Measurements from ENCODE around the gene TSNAX.
"Not testable (repeated sequence)": the region's sequence is repeated elsewhere in the genome, so short reads cannot be mapped to it uniquely, and the experiment has no call there.

Gene TSNAX

DNA sequence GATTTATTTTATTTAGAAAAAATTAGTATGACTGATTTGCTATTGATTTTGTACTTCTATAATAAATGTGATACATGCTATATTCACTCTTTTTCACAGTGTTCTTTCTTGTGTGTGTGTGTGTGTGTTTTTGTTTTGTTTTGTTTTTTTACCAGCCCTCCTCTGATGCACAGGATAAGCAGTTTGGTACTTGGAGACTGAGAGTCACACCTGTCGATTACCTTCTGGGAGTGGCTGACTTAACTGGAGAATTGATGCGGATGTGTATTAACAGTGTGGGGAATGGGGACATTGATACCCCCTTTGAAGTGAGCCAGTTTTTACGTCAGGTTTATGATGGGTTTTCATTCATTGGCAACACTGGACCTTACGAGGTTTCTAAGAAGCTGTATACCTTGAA lies 35.9 kb downstream of the TSNAX start:
- no peak for DNase-seq

DNA sequence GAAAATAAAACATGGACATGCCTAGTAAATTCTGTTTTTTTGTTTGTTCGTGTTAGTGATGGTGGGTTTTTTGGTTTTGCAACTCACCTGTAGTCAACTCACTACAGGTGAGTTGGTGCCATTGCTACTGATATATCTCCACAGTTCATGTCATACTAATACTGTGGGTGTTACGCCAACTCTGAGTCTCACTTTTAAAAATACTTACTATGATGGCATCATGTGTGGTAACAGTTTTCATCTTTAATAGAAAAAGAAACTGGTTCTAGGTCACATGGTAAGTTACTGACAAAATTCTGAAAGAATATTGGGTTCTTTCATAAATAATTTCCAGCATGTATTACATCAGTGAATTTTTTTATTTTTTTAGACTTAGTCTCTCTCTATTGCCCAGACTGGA lies 38.0 kb downstream of the TSNAX start:
- no peak for DNase-seq

DNA sequence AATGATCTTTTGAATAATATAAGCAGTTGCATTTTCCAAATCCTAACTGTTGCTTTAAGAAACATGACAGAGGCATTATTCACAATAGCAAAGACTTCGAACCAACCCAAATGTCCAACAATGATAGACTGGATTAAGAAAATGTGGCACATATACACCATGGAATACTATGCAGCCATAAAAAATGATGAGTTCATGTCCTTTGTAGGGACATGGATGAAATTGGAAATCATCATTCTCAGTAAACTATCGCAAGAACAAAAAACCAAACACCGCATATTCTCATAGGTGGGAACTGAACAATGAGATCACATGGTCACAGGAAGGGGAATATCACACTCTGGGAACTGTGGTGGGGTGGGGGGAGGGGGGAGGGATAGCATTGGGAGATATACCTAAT lies 41.8 kb downstream of the TSNAX start:
- not testable (repeated sequence) for DNase-seq

DNA sequence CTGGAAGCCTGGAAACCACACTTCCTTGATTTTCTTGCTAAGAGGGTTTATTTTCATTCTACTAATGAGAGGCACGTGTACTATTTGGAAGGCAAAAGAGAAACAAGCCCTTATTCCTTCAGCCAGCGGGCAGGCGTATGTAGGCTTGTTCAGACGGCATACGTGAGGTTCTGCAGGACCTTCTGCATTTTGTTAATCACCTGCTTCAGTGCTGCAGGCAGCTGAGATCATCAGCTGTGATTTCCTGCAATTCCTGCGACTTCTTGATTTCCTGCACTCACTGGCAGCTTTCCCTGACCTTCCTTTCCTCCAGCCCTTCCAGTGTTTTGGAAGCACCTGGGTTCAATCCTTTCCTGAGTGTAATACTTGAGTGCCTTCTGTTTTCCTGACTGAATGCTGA lies 43.4 kb downstream of the TSNAX start:
- no peak for DNase-seq

DNA sequence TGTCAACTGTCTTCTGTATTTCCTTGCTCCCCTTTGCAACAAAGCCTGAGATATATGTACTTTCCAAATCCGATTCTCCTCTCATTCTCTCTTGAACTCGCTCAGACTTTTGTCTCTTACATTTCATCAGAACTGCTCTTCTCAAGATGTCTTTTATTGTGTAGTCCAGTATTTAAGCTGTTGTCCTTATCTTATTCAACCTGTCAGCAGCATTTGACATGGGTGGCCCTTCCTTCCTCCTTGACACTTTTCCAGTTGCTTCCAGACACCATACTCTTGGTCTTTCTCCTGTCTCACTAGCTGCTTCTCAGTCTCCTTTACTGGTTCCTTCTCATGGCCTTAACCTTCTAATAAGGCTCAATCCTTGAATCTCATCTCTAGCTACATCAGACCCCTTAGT lies 47.0 kb downstream of the TSNAX start:
- DNase-seq = no peak

- DNase-seq = no peak
Observed at GRCh38 chr1:231576804-231577718, 48.6 kb downstream of the TSNAX start.

DNA sequence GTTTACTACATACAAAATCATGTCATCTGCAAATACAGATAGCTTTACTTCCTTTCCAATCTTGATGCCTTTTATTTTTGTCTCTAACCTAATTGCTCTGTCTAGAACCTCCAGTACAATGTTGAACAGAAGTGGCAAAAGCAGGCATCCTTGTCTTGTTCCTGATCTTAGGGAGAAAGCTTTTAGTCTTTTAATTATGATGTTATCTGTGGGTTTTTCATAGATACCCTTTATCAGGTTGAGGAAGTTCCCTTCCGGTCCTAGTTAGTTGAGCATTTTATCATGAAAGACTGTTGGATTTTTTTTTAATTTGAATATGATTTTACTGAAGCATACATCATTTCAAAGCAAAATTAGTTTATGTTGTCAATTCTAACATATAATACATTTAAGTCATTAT lies 52.4 kb downstream of the TSNAX start:
- no peak for DNase-seq

- no peak for DNase-seq
Observed at GRCh38 chr1:231581859-231582258, 53.4 kb downstream of the TSNAX start.

DNA sequence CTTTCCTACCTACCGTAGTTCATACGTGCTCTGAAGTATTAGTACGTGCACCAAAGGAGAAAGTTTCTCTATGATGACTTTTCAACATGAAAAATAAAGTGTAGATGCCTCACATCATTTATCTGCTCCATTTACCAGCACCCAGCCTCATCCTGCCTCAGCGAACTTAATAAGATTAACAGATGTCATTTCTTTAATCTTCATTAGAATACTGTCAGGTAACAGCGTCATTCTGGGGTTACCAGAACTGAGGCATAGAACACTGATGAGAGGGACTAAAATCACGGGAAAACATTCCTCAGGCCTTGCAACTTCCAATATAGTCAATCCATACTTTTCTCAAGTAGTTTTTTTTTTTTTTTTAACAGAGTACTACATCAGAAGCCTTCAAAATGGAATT lies 54.9 kb downstream of the TSNAX start:
- DNase-seq = no peak

DNA sequence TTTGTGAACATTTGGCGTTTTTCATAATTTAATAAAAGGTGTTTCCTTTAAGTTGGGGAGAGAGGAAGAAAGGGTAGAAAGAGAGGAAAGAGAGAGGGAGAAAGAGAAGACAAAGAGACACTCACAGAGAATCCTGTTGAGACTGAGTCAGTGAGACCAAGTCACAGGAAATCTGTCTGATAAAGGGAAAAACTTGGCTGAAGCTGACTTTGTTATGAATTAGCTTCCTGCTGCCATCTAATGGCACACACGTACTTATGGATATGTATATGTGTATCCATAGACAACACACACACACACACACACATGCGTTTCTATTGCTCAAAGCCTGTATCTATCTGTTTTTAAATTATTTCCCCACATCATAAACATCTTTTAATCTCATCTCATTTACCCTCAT lies 55.6 kb downstream of the TSNAX start:
- DNase-seq = peak; percentile 11

DNA sequence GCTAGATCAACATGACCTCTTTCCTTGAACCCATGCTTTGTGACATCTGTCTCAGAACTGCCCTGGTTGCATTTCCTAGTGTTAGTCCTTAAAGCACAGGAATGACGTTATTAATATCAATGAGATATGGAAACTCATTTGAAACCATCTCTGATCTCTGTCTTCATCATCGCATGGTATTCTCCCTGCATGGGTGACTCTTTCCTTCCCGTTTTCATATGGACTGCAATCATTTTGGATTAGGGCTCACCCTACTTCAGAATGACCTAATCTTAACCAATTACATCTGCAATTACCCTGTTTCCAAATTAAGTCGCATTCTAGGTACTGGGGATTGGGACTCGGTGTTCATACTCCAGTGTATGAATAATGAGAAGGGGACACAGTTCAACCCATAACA lies 56.5 kb downstream of the TSNAX start:
- no peak for DNase-seq

GRCh38 chr1:231590453-231591198 lies 62.2 kb downstream of the TSNAX start:
- peak; percentile 15 for DNase-seq

GRCh38 chr1:231591466-231591865 lies 63.0 kb downstream of the TSNAX start:
- no peak for DNase-seq

- no peak for DNase-seq
Observed at GRCh38 chr1:231592809-231593208, 64.3 kb downstream of the TSNAX start.

GRCh38 chr1:231593264-231593663 lies 64.8 kb downstream of the TSNAX start:
- not testable (repeated sequence) for DNase-seq

DNA sequence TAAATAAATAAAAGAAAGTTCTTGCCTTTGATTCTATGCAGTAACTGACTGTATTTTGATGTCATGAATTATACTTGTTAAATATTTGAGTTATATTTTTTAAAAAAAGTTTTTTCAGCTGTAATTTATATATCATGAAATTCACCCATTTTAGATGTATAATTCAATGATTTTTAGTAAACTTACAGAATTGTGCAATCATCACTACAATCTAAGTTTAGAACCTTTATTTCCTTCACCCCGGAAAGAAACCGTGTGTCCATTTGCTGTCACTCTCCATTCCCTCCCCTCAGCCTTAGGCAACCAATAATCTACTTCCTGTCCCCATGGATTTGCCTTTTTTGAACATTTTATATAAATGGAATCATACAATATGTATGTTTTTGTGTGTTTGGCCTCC lies 65.7 kb downstream of the TSNAX start:
- no peak for DNase-seq

DNA sequence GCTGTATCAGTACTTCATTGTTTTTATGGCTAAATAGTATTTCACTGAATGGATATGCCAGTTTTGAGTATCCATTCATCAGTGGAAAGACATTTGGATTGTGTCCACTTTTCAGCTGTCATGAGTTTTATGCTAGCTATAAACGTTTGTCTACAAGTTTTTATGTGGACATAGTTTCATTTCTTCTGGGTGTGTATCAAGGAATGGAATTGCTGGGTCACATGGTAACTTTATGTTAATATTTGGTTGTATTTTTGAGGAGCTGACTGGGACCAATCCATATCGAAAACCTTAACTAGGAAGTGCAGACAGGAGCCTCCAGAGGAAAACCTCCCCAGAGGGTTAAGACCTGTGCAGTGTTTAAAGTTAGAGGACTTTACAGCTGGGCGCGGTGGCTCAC lies 66.3 kb downstream of the TSNAX start:
- DNase-seq = no peak

- no peak for DNase-seq
Observed at GRCh38 chr1:231596337-231596791, 67.9 kb downstream of the TSNAX start.

GRCh38 chr1:231597971-231598370 lies 69.5 kb downstream of the TSNAX start:
- DNase-seq = no peak

- DNase-seq = no peak
Observed at GRCh38 chr1:231600458-231600976, 72.0 kb downstream of the TSNAX start.

DNA sequence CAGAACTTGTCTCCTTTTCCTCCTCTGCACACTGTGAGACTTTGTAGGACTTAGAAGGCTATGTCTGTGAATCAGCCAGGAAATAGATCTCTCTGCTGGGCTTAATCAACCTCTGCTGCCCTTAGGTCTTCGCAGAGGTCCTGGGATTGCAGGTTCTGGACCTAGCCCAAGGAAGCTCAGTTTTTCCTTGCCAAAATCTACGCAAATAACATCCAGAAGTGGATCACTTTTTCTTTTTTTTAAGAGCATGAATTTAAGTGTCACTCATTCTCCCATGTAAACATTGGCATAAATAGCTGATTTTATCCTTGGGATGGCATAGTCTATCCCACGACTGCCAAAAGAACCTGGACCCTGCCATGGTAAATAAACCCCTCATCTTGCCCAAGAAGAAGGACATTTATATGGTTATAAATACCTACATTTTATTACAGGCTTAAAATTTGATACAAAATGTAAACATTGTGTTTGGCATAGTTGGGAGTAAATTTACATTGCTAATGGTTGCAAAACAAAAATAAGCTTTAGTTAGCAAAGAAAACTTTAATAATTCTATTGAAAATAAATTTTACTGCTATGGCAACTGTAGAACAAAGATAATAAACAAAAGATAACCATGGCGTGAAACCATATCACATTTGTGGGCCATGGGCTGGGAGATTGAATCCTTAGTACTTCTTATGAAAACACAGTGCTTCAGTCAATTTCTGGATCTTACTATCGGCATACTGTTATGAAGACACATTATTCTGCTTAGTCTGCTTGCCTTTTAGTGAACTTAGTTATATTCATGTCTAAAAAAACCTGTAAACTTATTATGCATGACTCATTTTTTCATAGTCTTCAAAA lies 73.6 kb downstream of the TSNAX start:
- no peak for DNase-seq

GRCh38 chr1:231602673-231602984 lies 74.2 kb downstream of the TSNAX start:
- DNase-seq = no peak

Data from DMS 273 treated with DMSO at 0.1 percent for 48 hours (cell line).